Mesendoderm (in vitro differentiated cells): Measurements from ENCODE around the gene ZFPM1.

Source experiments
- DNase-seq: peaks from one replicate; pipeline ENCODE4 v3.0.0; 2013
- H2AK5ac ChIP-seq: 2 replicates; pipeline ENCODE4 v1.6.1; 2013; ENCODE audit warnings: low read length, inconsistent platforms
- H2BK120ac ChIP-seq: 2 replicates; pipeline ENCODE4 v1.6.1; 2013; ENCODE audit warnings: low read depth, mild to moderate bottlenecking, low read length, moderate library complexity, mixed read lengths
- H2BK15ac ChIP-seq: replicated peaks from 2 replicates; pipeline ENCODE4 v1.6.1; 2013; ENCODE audit warnings: low read depth, mild to moderate bottlenecking, moderate library complexity
- H2BK5ac ChIP-seq: 2 replicates; pipeline ENCODE4 v1.6.1; 2013; ENCODE audit warnings: low read length, inconsistent platforms
- H3K18ac ChIP-seq: 2 replicates; pipeline ENCODE4 v1.6.1; 2013; ENCODE audit warnings: mild to moderate bottlenecking, low read length, mixed read lengths
- H3K23ac ChIP-seq: one replicate; pipeline ENCODE4 v1.6.1; 2013; ENCODE audit warnings: low read length
- H3K27ac ChIP-seq: 2 replicates; pipeline ENCODE4 v1.5.1; 2013; ENCODE audit warnings: low read depth, mild to moderate bottlenecking, inconsistent platforms, low read length, moderate library complexity
- H3K27me3 ChIP-seq: 2 replicates; pipeline ENCODE4 v1.6.1; 2013; ENCODE audit warnings: low read length, control low read depth, mild to moderate bottlenecking, inconsistent platforms; ENCODE audit not compliant: insufficient read depth, poor library complexity
- H3K36me3 ChIP-seq: 2 replicates; pipeline ENCODE4 v1.6.1; 2013; ENCODE audit warnings: low read length, inconsistent platforms; ENCODE audit not compliant: control insufficient read depth, insufficient read depth
- H3K4ac ChIP-seq: one replicate; pipeline ENCODE4 v1.6.1; 2013; ENCODE audit warnings: low read depth, mild to moderate bottlenecking, low read length, moderate library complexity
- H3K4me1 ChIP-seq: 2 replicates; pipeline ENCODE4 v1.6.1; 2013; ENCODE audit warnings: low read depth, low read length, inconsistent platforms; ENCODE audit not compliant: control insufficient read depth
- H3K4me2 ChIP-seq: 2 replicates; pipeline ENCODE4 v1.6.1; 2013; ENCODE audit warnings: low read length
- H3K4me3 ChIP-seq: 2 replicates; pipeline ENCODE4 v1.5.1; 2013; ENCODE audit warnings: mild to moderate bottlenecking, low read length
- H3K56ac ChIP-seq: one replicate; pipeline ENCODE4 v1.6.1; 2013; ENCODE audit warnings: low read length
- H3K79me1 ChIP-seq: 2 replicates; pipeline ENCODE4 v1.6.1; 2013; ENCODE audit warnings: low read length, inconsistent platforms
- H3K79me2 ChIP-seq: 2 replicates; pipeline ENCODE4 v1.6.1; 2013; ENCODE audit warnings: mild to moderate bottlenecking, low read length; ENCODE audit not compliant: control insufficient read depth, insufficient read depth
- H3K9ac ChIP-seq: 2 replicates; pipeline ENCODE4 v1.6.1; 2013; ENCODE audit warnings: low read length, inconsistent platforms
- H4K5ac ChIP-seq: one replicate; pipeline ENCODE4 v1.6.1; 2013; ENCODE audit warnings: low read length
- H4K8ac ChIP-seq: one replicate; pipeline ENCODE4 v1.6.1; 2013; ENCODE audit warnings: low read depth, mild to moderate bottlenecking, control low read depth, low read length, moderate library complexity
- WGBS: extraction: QIAGEN DNeasy Blood & Tissue Kit; methylation state at CpG from one replicate; pipeline ENCODE4 v1.1.7; 2013; ENCODE audit warnings: low lambda C conversion rate, missing lambda C conversion rate; ENCODE audit not compliant: insufficient coverage; ENCODE audit errors: extremely low coverage; 5-methylcytosine and 5-hydroxymethylcytosine counted together

The ZFPM1 gene

GRCh38 chr16:88560714-88561484 is 107.8 kb downstream of the ZFPM1 start:
- Histone ChIP-seq H3K36me3 (no peaks in the 10 kb centered on the region), H3K27ac (no peak overlapping the region), H3K4me1 (no peaks in the 10 kb centered on the region), H4K5ac (no peak overlapping the region), H2BK15ac (no peak overlapping the region), H3K18ac (no peak overlapping the region), H3K79me2 (no peaks in the 10 kb centered on the region), H4K8ac (no peak overlapping the region), H3K4me3 (no peak overlapping the region), H2BK120ac (no peak overlapping the region), H3K4ac (no peak overlapping the region), H3K79me1 (no peaks in the 10 kb centered on the region), H3K56ac (no peak overlapping the region), H2AK5ac (no peak overlapping the region), H3K9ac (no peak overlapping the region), H3K4me2 (no peak overlapping the region), H3K27me3 (no peaks in the 10 kb centered on the region), H2BK5ac (no peak overlapping the region), H3K23ac (no peak overlapping the region)
- peak; percentile 77 for DNase-seq
- no CpG with 5 or more reads among the region's 22 CpGs for WGBS

- DNase-seq = peak; percentile 53
- no peak overlapping the region for H3K56ac ChIP-seq
- H3K36me3 ChIP-seq = no peaks in the 10 kb centered on the region
- no peaks in the 10 kb centered on the region for H3K4me1 ChIP-seq
- no peaks in the 10 kb centered on the region for H3K27me3 ChIP-seq
- H3K18ac ChIP-seq = no peak overlapping the region
- no peak overlapping the region for H2BK120ac ChIP-seq
- H4K5ac ChIP-seq = no peak overlapping the region
- no peak overlapping the region for H3K9ac ChIP-seq
- H4K8ac ChIP-seq = no peak overlapping the region
- H3K4me3 ChIP-seq = no peak overlapping the region
- H3K27ac ChIP-seq = no peak overlapping the region
- no peak overlapping the region for H2AK5ac ChIP-seq
- H3K79me2 ChIP-seq = no peaks in the 10 kb centered on the region
- no peak overlapping the region for H2BK5ac ChIP-seq
- no peak overlapping the region for H3K23ac ChIP-seq
- no peak overlapping the region for H3K4ac ChIP-seq
- no peaks in the 10 kb centered on the region for H3K79me1 ChIP-seq
- H2BK15ac ChIP-seq = no peak overlapping the region
- no CpG with 5 or more reads among the region's 24 CpGs for WGBS
- H3K4me2 ChIP-seq = no peak overlapping the region
Observed at GRCh38 chr16:88561485-88562359, 108.6 kb downstream of the ZFPM1 start.

GRCh38 chr16:88566158-88566557 is 113.1 kb downstream of the ZFPM1 start:
- peaks cover 4% of the 10 kb centered on the region for H3K79me1 ChIP-seq
- no peak overlapping the region for H2BK120ac ChIP-seq
- no peak overlapping the region for H3K18ac ChIP-seq
- H2AK5ac ChIP-seq = no peak overlapping the region
- no peak overlapping the region for H3K4me2 ChIP-seq
- H3K4me1 ChIP-seq = peaks cover 4% of the 10 kb centered on the region
- H3K4me3 ChIP-seq = no peak overlapping the region
- H2BK15ac ChIP-seq = no peak overlapping the region
- no CpG with 5 or more reads among the region's 6 CpGs for WGBS
- H2BK5ac ChIP-seq = no peak overlapping the region
- peak; percentile 69 for DNase-seq
- no peak overlapping the region for H4K8ac ChIP-seq
- H3K27me3 ChIP-seq = no peaks in the 10 kb centered on the region
- no peak overlapping the region for H4K5ac ChIP-seq
- H3K9ac ChIP-seq = no peak overlapping the region
- H3K4ac ChIP-seq = no peak overlapping the region
- no peaks in the 10 kb centered on the region for H3K36me3 ChIP-seq
- no peak overlapping the region for H3K23ac ChIP-seq
- H3K27ac ChIP-seq = no peak overlapping the region
- H3K56ac ChIP-seq = no peak overlapping the region
- peaks cover 6% of the 10 kb centered on the region for H3K79me2 ChIP-seq

GRCh38 chr16:88568710-88569613 is 115.9 kb downstream of the ZFPM1 start:
- Histone ChIP-seq H3K4me1 (peaks cover 6% of the 10 kb centered on the region), H2BK5ac (no peak overlapping the region), H2BK120ac (no peak overlapping the region), H3K36me3 (no peaks in the 10 kb centered on the region), H3K79me2 (peaks cover 26% of the 10 kb centered on the region), H2AK5ac (no peak overlapping the region), H3K27ac (no peak overlapping the region), H4K5ac (no peak overlapping the region), H3K9ac (peak overlapping the region; percentile 85), H3K27me3 (no peaks in the 10 kb centered on the region), H3K23ac (no peak overlapping the region), H3K4ac (no peak overlapping the region), H3K18ac (no peak overlapping the region), H3K4me2 (peak overlapping the region; percentile 69), H3K4me3 (peak overlapping the region; percentile 55), H3K79me1 (peaks cover 11% of the 10 kb centered on the region), H3K56ac (peak overlapping the region; percentile 93), H4K8ac (no peak overlapping the region), H2BK15ac (no peak overlapping the region)
- no peak for DNase-seq
- WGBS = no CpG with 5 or more reads among the region's 18 CpGs

- Histone ChIP-seq H3K56ac (peak overlapping the region; percentile 93), H3K4me1 (peaks cover 6% of the 10 kb centered on the region), H2AK5ac (no peak overlapping the region), H3K4me2 (peak overlapping the region; percentile 69), H3K23ac (peak overlapping the region; percentile 86), H3K79me2 (peaks cover 26% of the 10 kb centered on the region), H2BK15ac (no peak overlapping the region), H2BK120ac (no peak overlapping the region), H4K8ac (no peak overlapping the region), H3K18ac (peak overlapping the region; percentile 25), H3K27ac (no peak overlapping the region), H3K36me3 (no peaks in the 10 kb centered on the region), H2BK5ac (no peak overlapping the region), H3K4ac (peak overlapping the region; percentile 49), H3K4me3 (peak overlapping the region; percentile 55), H3K9ac (peak overlapping the region; percentile 85), H3K79me1 (peaks cover 11% of the 10 kb centered on the region), H3K27me3 (no peaks in the 10 kb centered on the region), H4K5ac (no peak overlapping the region)
- WGBS = no CpG with 5 or more reads among the region's 28 CpGs
- no peak for DNase-seq
Observed at GRCh38 chr16:88569614-88569984, 116.5 kb downstream of the ZFPM1 start.
